Mesendoderm (in vitro differentiated cells): Measurements from ENCODE around the gene ZFY.
"Not testable (repeated sequence)": the region's sequence is repeated elsewhere in the genome, so short reads cannot be mapped to it uniquely, and the experiment has no call there.

Source experiments
- DNase-seq: peaks from one replicate; pipeline ENCODE4 v3.0.0; 2013
- H2AK5ac ChIP-seq: 2 replicates; pipeline ENCODE4 v1.6.1; 2013; ENCODE audit warnings: low read length, inconsistent platforms
- H2BK120ac ChIP-seq: 2 replicates; pipeline ENCODE4 v1.6.1; 2013; ENCODE audit warnings: low read depth, mild to moderate bottlenecking, low read length, moderate library complexity, mixed read lengths
- H2BK15ac ChIP-seq: replicated peaks from 2 replicates; pipeline ENCODE4 v1.6.1; 2013; ENCODE audit warnings: low read depth, mild to moderate bottlenecking, moderate library complexity
- H2BK5ac ChIP-seq: 2 replicates; pipeline ENCODE4 v1.6.1; 2013; ENCODE audit warnings: low read length, inconsistent platforms
- H3K18ac ChIP-seq: 2 replicates; pipeline ENCODE4 v1.6.1; 2013; ENCODE audit warnings: mild to moderate bottlenecking, low read length, mixed read lengths
- H3K23ac ChIP-seq: one replicate; pipeline ENCODE4 v1.6.1; 2013; ENCODE audit warnings: low read length
- H3K27ac ChIP-seq: 2 replicates; pipeline ENCODE4 v1.5.1; 2013; ENCODE audit warnings: low read depth, mild to moderate bottlenecking, inconsistent platforms, low read length, moderate library complexity
- H3K27me3 ChIP-seq: 2 replicates; pipeline ENCODE4 v1.6.1; 2013; ENCODE audit warnings: low read length, control low read depth, mild to moderate bottlenecking, inconsistent platforms; ENCODE audit not compliant: insufficient read depth, poor library complexity
- H3K36me3 ChIP-seq: 2 replicates; pipeline ENCODE4 v1.6.1; 2013; ENCODE audit warnings: low read length, inconsistent platforms; ENCODE audit not compliant: control insufficient read depth, insufficient read depth
- H3K4ac ChIP-seq: one replicate; pipeline ENCODE4 v1.6.1; 2013; ENCODE audit warnings: low read depth, mild to moderate bottlenecking, low read length, moderate library complexity
- H3K4me1 ChIP-seq: 2 replicates; pipeline ENCODE4 v1.6.1; 2013; ENCODE audit warnings: low read depth, low read length, inconsistent platforms; ENCODE audit not compliant: control insufficient read depth
- H3K4me2 ChIP-seq: 2 replicates; pipeline ENCODE4 v1.6.1; 2013; ENCODE audit warnings: low read length
- H3K4me3 ChIP-seq: 2 replicates; pipeline ENCODE4 v1.5.1; 2013; ENCODE audit warnings: mild to moderate bottlenecking, low read length
- H3K56ac ChIP-seq: one replicate; pipeline ENCODE4 v1.6.1; 2013; ENCODE audit warnings: low read length
- H3K79me1 ChIP-seq: 2 replicates; pipeline ENCODE4 v1.6.1; 2013; ENCODE audit warnings: low read length, inconsistent platforms
- H3K79me2 ChIP-seq: 2 replicates; pipeline ENCODE4 v1.6.1; 2013; ENCODE audit warnings: mild to moderate bottlenecking, low read length; ENCODE audit not compliant: control insufficient read depth, insufficient read depth
- H3K9ac ChIP-seq: 2 replicates; pipeline ENCODE4 v1.6.1; 2013; ENCODE audit warnings: low read length, inconsistent platforms
- H4K5ac ChIP-seq: one replicate; pipeline ENCODE4 v1.6.1; 2013; ENCODE audit warnings: low read length
- H4K8ac ChIP-seq: one replicate; pipeline ENCODE4 v1.6.1; 2013; ENCODE audit warnings: low read depth, mild to moderate bottlenecking, control low read depth, low read length, moderate library complexity
- WGBS: extraction: QIAGEN DNeasy Blood & Tissue Kit; methylation state at CpG from one replicate; pipeline ENCODE4 v1.1.7; 2013; ENCODE audit warnings: low lambda C conversion rate, missing lambda C conversion rate; ENCODE audit not compliant: insufficient coverage; ENCODE audit errors: extremely low coverage; 5-methylcytosine and 5-hydroxymethylcytosine counted together

ZFY gene

DNA sequence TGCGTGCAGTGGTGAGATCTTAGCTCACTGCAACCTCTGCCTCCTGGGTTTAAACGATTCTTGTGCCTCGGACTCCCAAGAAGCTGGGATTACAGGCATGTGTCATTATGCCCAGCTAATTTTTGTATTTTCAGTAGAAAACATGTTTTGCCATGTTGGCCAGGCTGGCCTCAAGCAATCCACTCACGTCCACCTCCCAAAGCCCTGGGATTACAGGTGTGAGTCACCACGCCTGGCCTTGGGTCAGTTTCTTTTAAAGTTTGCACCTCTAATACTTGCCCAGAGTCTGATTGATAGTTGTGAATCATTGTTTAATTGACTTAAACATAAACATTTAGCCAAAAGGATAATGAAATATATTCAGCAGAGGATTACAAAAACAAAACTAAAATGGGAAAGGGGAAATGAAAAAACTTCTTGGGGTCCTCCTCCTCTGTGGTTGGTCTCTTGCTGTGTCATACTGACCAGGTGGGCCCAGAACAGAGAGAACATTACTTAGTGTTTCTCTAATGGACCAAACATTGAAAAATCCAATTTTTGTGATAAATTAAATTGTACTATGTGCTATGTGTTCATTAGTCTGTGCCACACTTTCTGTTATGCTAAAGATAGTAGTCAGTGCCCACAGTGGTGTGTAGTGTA, 38.0 kb downstream of the ZFY start:
- no peak for DNase-seq
- no peak overlapping the region for H2AK5ac ChIP-seq
- H2BK120ac ChIP-seq, result no peak overlapping the region
- no peak overlapping the region for H3K4me3 ChIP-seq
- H3K56ac ChIP-seq, result no peak overlapping the region
- H3K4me2 ChIP-seq, result no peak overlapping the region
- H3K79me2 ChIP-seq, result no peaks in the 10 kb centered on the region
- no CpG with 5 or more reads among the region's 5 CpGs for WGBS
- H3K79me1 ChIP-seq, result no peaks in the 10 kb centered on the region
- no peak overlapping the region for H3K18ac ChIP-seq
- H3K4me1 ChIP-seq, result no peaks in the 10 kb centered on the region
- no peak overlapping the region for H3K4ac ChIP-seq
- no peaks in the 10 kb centered on the region for H3K27me3 ChIP-seq
- no peak overlapping the region for H3K27ac ChIP-seq
- no peak overlapping the region for H3K23ac ChIP-seq
- H2BK5ac ChIP-seq, result no peak overlapping the region
- H4K5ac ChIP-seq, result no peak overlapping the region
- H3K36me3 ChIP-seq, result peaks cover 1% of the 10 kb centered on the region
- no peak overlapping the region for H3K9ac ChIP-seq
- H2BK15ac ChIP-seq, result no peak overlapping the region
- H4K8ac ChIP-seq, result no peak overlapping the region

DNA sequence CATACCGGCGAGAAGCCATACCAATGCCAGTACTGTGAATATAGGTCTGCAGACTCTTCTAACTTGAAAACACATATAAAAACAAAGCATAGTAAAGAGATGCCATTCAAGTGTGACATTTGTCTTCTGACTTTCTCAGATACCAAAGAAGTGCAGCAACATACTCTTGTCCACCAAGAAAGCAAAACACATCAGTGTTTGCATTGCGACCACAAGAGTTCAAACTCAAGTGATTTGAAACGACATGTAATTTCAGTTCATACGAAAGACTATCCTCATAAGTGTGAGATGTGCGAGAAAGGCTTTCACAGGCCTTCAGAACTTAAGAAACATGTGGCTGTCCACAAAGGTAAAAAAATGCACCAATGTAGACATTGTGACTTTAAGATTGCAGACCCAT, 44.1 kb downstream of the ZFY start:
- Histone ChIP-seq H3K4me2 (no peak overlapping the region), H3K4ac (no peak overlapping the region), H3K27ac (no peak overlapping the region), H4K5ac (no peak overlapping the region), H3K27me3 (no peaks in the 10 kb centered on the region), H3K9ac (no peak overlapping the region), H2AK5ac (no peak overlapping the region), H3K79me2 (no peaks in the 10 kb centered on the region), H3K56ac (no peak overlapping the region), H3K36me3 (peaks cover 3% of the 10 kb centered on the region), H3K79me1 (no peaks in the 10 kb centered on the region), H3K18ac (no peak overlapping the region), H2BK120ac (no peak overlapping the region), H3K4me1 (no peaks in the 10 kb centered on the region), H2BK15ac (no peak overlapping the region), H3K23ac (no peak overlapping the region), H2BK5ac (no peak overlapping the region), H4K8ac (no peak overlapping the region), H3K4me3 (no peak overlapping the region)
- WGBS, result no CpG with 5 or more reads among the region's 6 CpGs
- DNase-seq, result no peak

DNA sequence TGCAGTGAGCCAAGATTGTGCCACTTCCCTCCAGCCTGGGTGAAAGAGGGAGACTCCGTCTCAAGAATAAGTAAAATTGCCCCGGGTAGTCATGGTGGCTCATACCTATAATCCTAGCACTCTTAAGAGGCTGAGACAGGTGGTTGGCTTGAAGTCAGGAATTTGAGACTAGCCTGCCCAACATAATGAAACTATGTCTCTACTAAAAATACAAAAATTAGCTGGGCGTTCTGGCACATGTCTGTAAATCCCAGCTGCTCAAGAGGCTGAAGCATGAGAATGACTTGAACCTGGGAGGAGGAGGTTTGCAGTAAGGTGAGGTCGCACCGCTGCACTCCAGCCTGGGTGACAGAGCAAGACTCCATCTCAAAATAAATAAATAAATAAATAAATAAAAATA, 49.3 kb downstream of the ZFY start:
- no peak overlapping the region for H2BK5ac ChIP-seq
- H3K4me3 ChIP-seq, result no peak overlapping the region
- H2AK5ac ChIP-seq, result no peak overlapping the region
- no peak for DNase-seq
- no peak overlapping the region for H3K18ac ChIP-seq
- no peak overlapping the region for H4K5ac ChIP-seq
- H3K27ac ChIP-seq, result no peak overlapping the region
- no peak overlapping the region for H4K8ac ChIP-seq
- no peaks in the 10 kb centered on the region for H3K36me3 ChIP-seq
- no peak overlapping the region for H3K56ac ChIP-seq
- H3K27me3 ChIP-seq, result no peaks in the 10 kb centered on the region
- no peak overlapping the region for H3K9ac ChIP-seq
- WGBS, result no CpG with 5 or more reads among the region's 5 CpGs
- no peak overlapping the region for H2BK120ac ChIP-seq
- no peak overlapping the region for H3K4ac ChIP-seq
- H3K79me2 ChIP-seq, result no peaks in the 10 kb centered on the region
- no peaks in the 10 kb centered on the region for H3K4me1 ChIP-seq
- H3K79me1 ChIP-seq, result no peaks in the 10 kb centered on the region
- no peak overlapping the region for H3K4me2 ChIP-seq
- no peak overlapping the region for H2BK15ac ChIP-seq
- H3K23ac ChIP-seq, result no peak overlapping the region

DNA sequence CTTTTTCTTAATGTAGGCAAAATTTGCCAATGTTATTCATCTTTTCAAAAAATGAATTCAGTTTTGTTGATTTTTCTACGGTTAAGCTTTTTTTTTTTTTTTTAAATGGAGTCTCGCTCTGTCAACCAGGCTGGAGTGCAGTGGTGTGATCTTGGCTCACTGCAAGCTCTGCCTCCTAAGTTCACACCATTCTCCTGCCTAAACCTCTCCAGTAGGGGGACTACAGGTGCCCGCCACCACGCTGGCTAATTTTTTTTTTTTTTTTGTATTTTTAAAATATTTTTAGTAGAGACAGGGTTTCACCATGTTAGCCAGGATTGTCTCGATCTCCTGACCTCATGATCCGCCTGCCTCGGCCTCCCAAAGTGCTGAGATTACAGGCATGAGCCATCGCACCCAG, 52.0 kb downstream of the ZFY start:
- not testable (repeated sequence) for H4K5ac ChIP-seq, H3K27me3 ChIP-seq, H3K4ac ChIP-seq, DNase-seq, H3K4me2 ChIP-seq, H3K36me3 ChIP-seq, H3K4me3 ChIP-seq, H3K4me1 ChIP-seq, H3K27ac ChIP-seq, H2BK120ac ChIP-seq, H3K18ac ChIP-seq, H4K8ac ChIP-seq, H3K79me1 ChIP-seq, H2BK15ac ChIP-seq, H2BK5ac ChIP-seq, H2AK5ac ChIP-seq, H3K9ac ChIP-seq, H3K56ac ChIP-seq, H3K79me2 ChIP-seq, H3K23ac ChIP-seq
- WGBS, result no CpG with 5 or more reads among the region's 8 CpGs

DNA sequence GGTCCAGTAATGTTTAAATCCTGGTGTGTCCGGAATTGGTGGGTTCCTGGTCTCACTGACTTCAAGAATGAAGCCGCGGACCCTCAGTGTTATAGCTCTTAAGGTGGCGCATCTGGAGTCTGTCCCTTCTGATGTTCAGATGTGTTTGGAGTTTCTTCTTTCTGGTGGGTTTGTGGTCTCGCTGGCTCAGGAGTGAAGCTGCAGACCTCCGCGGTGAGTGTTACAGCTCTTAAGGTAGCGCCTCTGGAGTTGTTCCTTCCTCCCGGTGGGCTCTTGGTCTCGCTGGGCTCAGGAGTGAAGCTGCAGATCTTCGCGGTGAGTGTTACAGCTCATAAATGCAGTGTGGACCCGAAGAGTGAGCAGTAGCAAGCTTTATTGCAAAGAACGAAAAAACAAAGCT, 62.2 kb downstream of the ZFY start:
- H3K56ac ChIP-seq, H3K36me3 ChIP-seq, H3K27me3 ChIP-seq, DNase-seq, H3K4me1 ChIP-seq, H3K9ac ChIP-seq, H2BK5ac ChIP-seq, H3K4me2 ChIP-seq, H2AK5ac ChIP-seq, H3K4me3 ChIP-seq, H4K8ac ChIP-seq, H3K79me1 ChIP-seq, H3K18ac ChIP-seq, H2BK15ac ChIP-seq, H4K5ac ChIP-seq, H2BK120ac ChIP-seq, H3K23ac ChIP-seq, H3K4ac ChIP-seq, H3K27ac ChIP-seq, H3K79me2 ChIP-seq: not testable (repeated sequence)
- no CpG with 5 or more reads among the region's 14 CpGs for WGBS

DNA sequence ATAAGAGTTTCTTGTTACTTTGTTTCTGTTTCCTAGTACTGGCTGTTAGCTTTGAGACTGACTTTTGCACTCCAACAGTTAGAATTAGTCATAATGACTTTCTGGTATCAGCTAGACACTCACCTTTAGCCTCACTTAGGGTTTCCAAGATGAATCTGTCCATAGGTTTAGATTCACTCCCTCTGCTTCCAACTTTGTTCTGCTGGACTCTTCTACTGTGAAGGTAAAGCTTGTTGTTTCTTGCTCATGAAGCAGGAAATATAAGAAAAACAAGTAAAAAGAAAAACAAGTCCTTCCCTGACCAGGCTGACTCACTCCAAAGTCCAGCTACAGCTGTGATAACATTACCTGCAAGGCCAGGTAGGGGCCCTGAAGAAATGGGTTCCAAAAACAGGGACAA, 67.0 kb downstream of the ZFY start:
- no peaks in the 10 kb centered on the region for H3K79me1 ChIP-seq
- no peak overlapping the region for H4K8ac ChIP-seq
- H2AK5ac ChIP-seq, result no peak overlapping the region
- no peak overlapping the region for H3K9ac ChIP-seq
- no peak overlapping the region for H2BK15ac ChIP-seq
- H2BK120ac ChIP-seq, result no peak overlapping the region
- H3K4me1 ChIP-seq, result no peaks in the 10 kb centered on the region
- H3K4me3 ChIP-seq, result no peak overlapping the region
- H3K36me3 ChIP-seq, result no peaks in the 10 kb centered on the region
- H3K18ac ChIP-seq, result no peak overlapping the region
- H3K4ac ChIP-seq, result no peak overlapping the region
- no peak overlapping the region for H3K27ac ChIP-seq
- no peaks in the 10 kb centered on the region for H3K79me2 ChIP-seq
- H3K4me2 ChIP-seq, result no peak overlapping the region
- no peak overlapping the region for H3K23ac ChIP-seq
- H4K5ac ChIP-seq, result no peak overlapping the region
- no peaks in the 10 kb centered on the region for H3K27me3 ChIP-seq
- no peak overlapping the region for H2BK5ac ChIP-seq
- no peak for DNase-seq
- no peak overlapping the region for H3K56ac ChIP-seq
